Suprapubic skin (tissue), 4 donors: ENCODE measurements around the gene KCND3. TPM values are rescaled to one million over a fixed set of nuclear protein-coding genes. Genes with fewer than 3 reads are reported as not detected.

Experiments
- DNase-seq, 2 donors: peaks; one replicate each; pipeline ENCODE4 v3.0.0-alpha.2; 2019; ENCODE audit warnings: low spot score in 2 of 2
- H3K27ac ChIP-seq: fragments of 200-600 bp; sonication (generic); one replicate; pipeline ENCODE4 v1.5.1; 2019
- H3K27me3 ChIP-seq: fragments of 200-600 bp; sonication (generic); one replicate; pipeline ENCODE4 v1.5.1; 2019
- H3K36me3 ChIP-seq: fragments of 200-600 bp; sonication (generic); one replicate; pipeline ENCODE4 v1.5.1; 2019
- H3K4me1 ChIP-seq: fragments of 200-600 bp; sonication (generic); one replicate; pipeline ENCODE4 v1.5.1; 2019
- H3K4me3 ChIP-seq: fragments of 200-600 bp; sonication (generic); one replicate; pipeline ENCODE4 v1.5.1; 2019; ENCODE audit warnings: mild to moderate bottlenecking
- H3K9me3 ChIP-seq: fragments of 200-600 bp; sonication (generic); one replicate; pipeline ENCODE4 v1.5.1; 2019
- CTCF ChIP-seq, 2 donors: fragments of 200-600 bp in 1 of 2; fragments of 450-650 bp in 1 of 2; sonication (generic) in 1 of 2; IDR thresholded peaks; one replicate each; pipeline ENCODE4 v1.5.1; 2016 to 2019; ENCODE audit warnings: antibody characterized with exemption in 2 of 2, mild to moderate bottlenecking in 1 of 2, moderate library complexity in 1 of 2
- EP300 ChIP-seq: sonication (generic); formaldehyde crosslinking; IDR thresholded peaks from one replicate; pipeline ENCODE4 v1.6.1; 2017; ENCODE audit warnings: antibody characterized with exemption
- POLR2A ChIP-seq, 2 donors: fragments of 450-650 bp; IDR thresholded peaks; one replicate each; pipeline ENCODE4 v1.6.1; 2017; ENCODE audit warnings: antibody characterized with exemption in 2 of 2, mild to moderate bottlenecking in 2 of 2, moderate library complexity in 2 of 2
- POLR2AphosphoS5 ChIP-seq, 3 donors: sonication (generic); formaldehyde crosslinking; IDR thresholded peaks; one replicate each; pipeline ENCODE4 v1.6.1; 2017; ENCODE audit warnings: antibody characterized with exemption in 3 of 3
- WGBS: methylation state at CpG from one replicate; pipeline ENCODE4 v1.1.5; 2018; 5-methylcytosine and 5-hydroxymethylcytosine counted together
- total RNA-seq, 4 donors: library from RNA; depleted of rRNA; stranded (reverse); fragments of >200 nt; gene quantifications; one replicate each; pipeline ENCODE4 v1.1.0, GENCODE V29; 2016

The KCND3 gene
- total RNA-seq, 4 donors from 2014 or later: 6.8 to 11.4 (median 10.2) TPM

- peaks cover 6% of the 10 kb centered on the region for H3K27me3 ChIP-seq
- no peaks in the 10 kb centered on the region for H3K9me3 ChIP-seq
- H3K4me1 ChIP-seq: no peaks in the 10 kb centered on the region
- no peaks in the 10 kb centered on the region for H3K36me3 ChIP-seq
- DNase-seq: no peak
- H3K4me3 ChIP-seq: no peak overlapping the region
- H3K27ac ChIP-seq: no peak overlapping the region
- no peak for TF ChIP-seq POLR2AphosphoS5 (IDR thresholded peaks at IDR 0.05)
- no peak for TF ChIP-seq CTCF (IDR thresholded peaks at IDR 0.05)
- no peak for TF ChIP-seq EP300
- TF ChIP-seq POLR2A (IDR thresholded peaks at IDR 0.05): no peak
- WGBS: 78% methylated on average over 12 of the region's 13 CpGs
Observed at GRCh38 chr1:111857194-111857651, 132.2 kb downstream of the KCND3 start.

GRCh38 chr1:111856411-111857185 is 132.9 kb downstream of the KCND3 start:
- 49% methylated on average over 8 of the region's 13 CpGs for WGBS
- H3K9me3 ChIP-seq: no peaks in the 10 kb centered on the region
- no peak for DNase-seq
- H3K27ac ChIP-seq: no peak overlapping the region
- H3K36me3 ChIP-seq: no peaks in the 10 kb centered on the region
- no peak for TF ChIP-seq CTCF (IDR thresholded peaks at IDR 0.05)
- TF ChIP-seq POLR2A (IDR thresholded peaks at IDR 0.05): no peak
- no peak for TF ChIP-seq EP300
- no peak for TF ChIP-seq POLR2AphosphoS5 (IDR thresholded peaks at IDR 0.05)
- H3K4me3 ChIP-seq: no peak overlapping the region
- no peaks in the 10 kb centered on the region for H3K4me1 ChIP-seq
- peaks cover 6% of the 10 kb centered on the region for H3K27me3 ChIP-seq

GRCh38 chr1:111855260-111855659 is 134.2 kb downstream of the KCND3 start:
- peaks cover 6% of the 10 kb centered on the region for H3K27me3 ChIP-seq
- no peak overlapping the region for H3K27ac ChIP-seq
- no peak for TF ChIP-seq CTCF (IDR thresholded peaks at IDR 0.05)
- TF ChIP-seq POLR2A (IDR thresholded peaks at IDR 0.05): no peak
- TF ChIP-seq POLR2AphosphoS5 (IDR thresholded peaks at IDR 0.05): no peak
- no peak for TF ChIP-seq EP300
- DNase-seq: no peak
- H3K4me3 ChIP-seq: no peak overlapping the region
- H3K4me1 ChIP-seq: no peaks in the 10 kb centered on the region
- no peaks in the 10 kb centered on the region for H3K36me3 ChIP-seq
- H3K9me3 ChIP-seq: no peaks in the 10 kb centered on the region
- 73% methylated on average over 4 of the region's 4 CpGs for WGBS

- TF ChIP-seq POLR2A (IDR thresholded peaks at IDR 0.05) (no peak), CTCF (IDR thresholded peaks at IDR 0.05) (no peak), EP300 (no peak), POLR2AphosphoS5 (IDR thresholded peaks at IDR 0.05) (no peak)
- Histone ChIP-seq H3K4me3 (no peak overlapping the region), H3K4me1 (no peaks in the 10 kb centered on the region), H3K36me3 (no peaks in the 10 kb centered on the region), H3K27ac (no peak overlapping the region), H3K9me3 (no peaks in the 10 kb centered on the region), H3K27me3 (peaks cover 6% of the 10 kb centered on the region)
- 64% methylated on average over 7 of the region's 7 CpGs for WGBS
- no peak for DNase-seq
Observed at GRCh38 chr1:111852261-111852721, 137.2 kb downstream of the KCND3 start.

GRCh38 chr1:111851552-111851951 is 137.9 kb downstream of the KCND3 start:
- H3K27ac ChIP-seq: no peak overlapping the region
- TF ChIP-seq CTCF (IDR thresholded peaks at IDR 0.05): no peak
- no peak for TF ChIP-seq EP300
- no peak for TF ChIP-seq POLR2AphosphoS5 (IDR thresholded peaks at IDR 0.05)
- TF ChIP-seq POLR2A (IDR thresholded peaks at IDR 0.05): no peak
- peaks cover 3% of the 10 kb centered on the region for H3K27me3 ChIP-seq
- WGBS: 46% methylated on average over 6 of the region's 6 CpGs
- no peak for DNase-seq
- no peaks in the 10 kb centered on the region for H3K36me3 ChIP-seq
- no peak overlapping the region for H3K4me3 ChIP-seq
- no peaks in the 10 kb centered on the region for H3K9me3 ChIP-seq
- no peaks in the 10 kb centered on the region for H3K4me1 ChIP-seq
